Middle frontal gyrus (tissue), 1 donor: Measurements from ENCODE around the gene COX17.
"Not testable (repeated sequence)": the region's sequence is repeated elsewhere in the genome, so short reads cannot be mapped to it uniquely, and the experiment has no call there.

Experiments used
- DNase-seq: peaks from one replicate; pipeline ENCODE4 v3.0.0-alpha.2; 2015; ENCODE audit warnings: low spot score; ENCODE audit errors: extremely low spot score

COX17 gene, protein sequence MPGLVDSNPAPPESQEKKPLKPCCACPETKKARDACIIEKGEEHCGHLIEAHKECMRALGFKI

GRCh38 chr3:119676771-119677640, at the start of gene COX17:
Gene COX17, minus strand, starts transcription at chr3:119677406. Its CDS starts 96 bp downstream, at chr3:119677310.
- DNase-seq: peak; percentile 92

GRCh38 chr3:119726909-119727308, 49.7 kb upstream of the COX17 start:
- DNase-seq: no peak

DNA sequence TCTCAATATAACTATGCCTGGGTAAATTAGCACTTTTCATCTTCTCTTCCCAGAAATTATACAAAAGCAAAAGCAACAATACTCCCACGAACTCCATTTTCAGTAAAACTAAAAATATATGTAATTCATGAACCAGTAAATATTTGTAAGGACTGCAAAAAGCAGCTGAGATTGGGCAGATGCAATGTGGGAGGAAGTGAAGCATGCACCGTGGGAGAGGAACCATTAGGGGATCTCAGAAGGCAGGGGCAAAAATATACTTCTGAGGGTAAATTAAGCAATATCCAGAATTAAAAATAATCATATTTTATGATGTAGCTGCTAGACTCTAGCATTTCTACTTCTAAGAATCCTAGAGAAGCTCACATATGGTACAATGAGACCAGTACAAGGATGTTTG, 45.8 kb upstream of the COX17 start:
- no peak for DNase-seq

- DNase-seq: no peak
Observed at GRCh38 chr3:119717520-119717919, 40.3 kb upstream of the COX17 start.

GRCh38 chr3:119716998-119717397, 39.8 kb upstream of the COX17 start:
- DNase-seq: no peak

- no peak for DNase-seq
Observed at GRCh38 chr3:119715105-119715504, 37.9 kb upstream of the COX17 start.

GRCh38 chr3:119703820-119704531, 26.8 kb upstream of the COX17 start:
- DNase-seq: no peak

DNA sequence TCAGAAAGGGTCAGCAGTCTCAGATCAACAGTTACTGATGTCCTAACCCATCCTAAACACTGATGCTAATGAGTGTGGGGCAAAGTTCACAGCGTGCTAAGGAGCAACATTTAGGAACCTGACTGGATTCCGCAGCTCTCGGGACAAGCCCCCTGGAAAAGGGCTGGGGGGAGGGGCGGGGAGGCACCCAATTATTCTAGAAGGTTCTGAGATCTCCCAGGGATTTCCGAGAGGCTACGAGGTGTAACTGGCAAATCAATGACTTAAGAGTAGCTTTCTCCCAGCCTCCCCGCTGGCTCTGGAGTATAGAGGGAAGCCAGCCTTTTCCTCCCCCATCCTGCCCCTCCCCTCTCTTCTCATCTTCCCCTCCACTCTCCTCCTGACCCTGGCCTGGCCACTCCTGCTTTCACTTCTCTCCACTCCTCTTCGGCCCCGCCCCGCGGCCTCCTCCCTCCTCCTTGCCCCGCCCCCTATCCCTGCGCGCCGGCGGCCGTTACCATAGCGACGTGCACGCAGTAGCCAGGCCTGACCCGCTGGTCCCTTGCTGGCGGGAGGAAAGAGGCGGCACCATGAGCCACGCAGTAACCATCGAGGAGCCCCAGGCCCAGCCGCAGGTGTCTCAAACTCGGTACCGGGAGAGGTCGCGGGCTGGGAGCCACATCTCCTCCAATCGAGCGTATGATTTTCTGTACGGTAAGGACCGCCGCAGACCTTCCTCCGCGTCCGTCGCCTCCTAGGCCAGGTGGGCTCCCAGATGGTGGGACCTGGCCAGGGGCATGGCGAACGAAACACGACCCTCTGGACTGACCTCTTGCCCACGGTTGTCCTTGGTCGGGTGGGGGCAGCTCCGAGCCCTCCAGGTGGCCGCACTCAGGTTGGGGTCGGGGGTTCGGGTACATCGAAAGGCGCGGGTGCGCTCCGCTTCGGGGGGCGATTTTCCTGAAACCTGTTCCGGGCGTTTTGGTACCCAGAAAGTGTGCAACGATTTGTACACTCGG, 25.6 kb upstream of the COX17 start, which contains the start of gene CFAP91:
TSS of gene CFAP91 (plus strand) at position 493 of the 998 bp plus-strand sequence. CDS start at position 570, 77 bp downstream.
- peak; percentile 79 for DNase-seq

- no peak for DNase-seq
Observed at GRCh38 chr3:119700920-119701734, 23.9 kb upstream of the COX17 start.

DNA sequence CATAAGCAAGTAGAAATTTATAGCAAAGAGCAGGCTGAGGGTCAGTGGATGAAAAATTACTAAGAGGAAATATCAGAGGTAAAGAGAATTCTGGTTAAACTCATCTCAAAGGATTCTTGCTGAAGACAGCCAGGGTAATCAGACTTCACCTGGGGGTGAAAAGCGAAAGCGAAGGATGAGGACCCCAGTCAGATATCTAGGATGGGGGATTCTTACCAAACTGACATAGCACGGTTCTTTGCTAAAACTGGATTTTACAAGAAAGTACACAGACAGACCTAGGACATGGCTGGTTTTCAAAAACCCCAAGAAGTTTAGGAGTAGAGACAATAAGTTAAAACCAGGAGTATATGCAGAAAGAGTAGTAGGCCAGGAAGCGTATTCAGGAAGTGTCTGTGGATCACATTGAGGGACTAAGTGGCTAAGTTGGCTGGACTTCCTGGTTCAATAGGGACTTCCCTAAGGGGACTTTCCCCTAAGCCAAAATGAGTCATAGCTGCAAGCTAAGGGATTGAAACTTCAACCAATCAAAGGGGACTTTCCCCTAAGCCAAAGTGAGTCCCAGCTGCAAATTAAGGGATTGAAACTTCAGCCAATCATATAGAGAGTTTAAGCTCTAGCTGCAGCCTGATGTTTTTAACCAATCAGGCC, 23.2 kb upstream of the COX17 start:
- no peak for DNase-seq

DNA sequence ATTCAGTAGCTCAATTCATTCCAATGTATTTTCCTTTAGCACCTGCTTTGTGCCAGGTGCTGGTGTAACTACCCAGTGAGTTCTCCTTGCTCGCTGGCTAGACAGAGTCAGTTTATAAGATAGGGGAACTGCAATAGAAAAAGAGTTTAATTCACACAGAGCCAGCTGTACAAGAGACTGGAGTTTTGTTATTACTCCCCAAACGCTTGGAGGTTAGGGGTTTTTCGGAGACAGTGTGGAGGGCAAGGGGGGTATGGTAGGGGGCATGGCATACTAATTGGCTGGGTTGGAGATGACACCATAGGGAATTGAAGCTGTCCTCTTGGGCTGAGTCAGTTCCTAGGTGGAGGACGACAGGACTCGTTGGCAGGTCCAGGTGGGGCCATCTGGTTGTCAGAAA, 20.2 kb upstream of the COX17 start:
- no peak for DNase-seq

- DNase-seq: no peak
Observed at GRCh38 chr3:119695480-119695879, 18.3 kb upstream of the COX17 start.

DNA sequence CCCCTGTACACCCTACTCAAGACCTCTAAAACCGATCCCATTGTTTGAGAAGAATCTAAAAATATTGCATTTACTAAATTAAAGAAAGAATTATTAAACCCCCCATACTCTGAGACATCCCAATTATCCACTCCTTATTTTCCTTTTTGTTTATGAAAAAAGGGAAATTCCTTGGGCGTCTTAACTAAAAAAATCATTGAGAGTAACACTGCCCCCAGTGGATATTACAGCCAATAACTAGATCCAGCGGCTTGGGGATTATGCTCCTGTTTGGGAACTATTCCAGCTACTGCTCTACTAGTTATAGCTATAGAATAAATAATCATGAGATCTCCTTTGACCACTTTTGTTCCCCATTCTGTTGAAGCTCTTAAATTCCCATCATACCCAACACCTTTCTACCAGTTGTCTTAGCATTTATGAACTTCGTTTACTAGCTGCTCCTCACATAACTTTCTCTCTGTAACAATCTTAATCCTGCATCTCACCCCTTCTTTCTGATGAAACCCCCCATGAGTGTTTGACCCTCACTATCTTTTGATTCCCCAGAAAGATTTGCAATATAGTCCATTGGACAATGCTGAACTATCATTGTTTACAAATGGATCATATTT, 12.9 kb upstream of the COX17 start:
- no peak for DNase-seq

DNA sequence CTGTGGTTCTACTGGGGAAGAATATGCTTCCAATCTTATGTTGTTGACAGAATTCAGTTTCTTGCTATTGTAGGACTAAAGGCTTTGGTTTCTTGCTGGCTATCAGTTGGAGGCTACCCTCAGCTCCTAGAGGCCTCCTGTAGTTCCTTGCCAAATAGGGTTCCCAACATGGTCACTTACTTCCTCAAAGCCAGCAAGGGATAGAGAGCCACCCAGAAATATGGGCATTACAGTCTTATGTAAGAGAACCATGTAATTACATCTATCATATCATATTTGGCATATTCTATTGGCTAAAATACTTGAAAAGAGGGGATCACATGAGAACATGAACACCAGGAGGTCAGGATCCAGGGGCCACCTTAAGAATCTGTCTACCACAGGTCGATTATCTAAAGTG, 6.2 kb upstream of the COX17 start:
- no peak for DNase-seq

DNA sequence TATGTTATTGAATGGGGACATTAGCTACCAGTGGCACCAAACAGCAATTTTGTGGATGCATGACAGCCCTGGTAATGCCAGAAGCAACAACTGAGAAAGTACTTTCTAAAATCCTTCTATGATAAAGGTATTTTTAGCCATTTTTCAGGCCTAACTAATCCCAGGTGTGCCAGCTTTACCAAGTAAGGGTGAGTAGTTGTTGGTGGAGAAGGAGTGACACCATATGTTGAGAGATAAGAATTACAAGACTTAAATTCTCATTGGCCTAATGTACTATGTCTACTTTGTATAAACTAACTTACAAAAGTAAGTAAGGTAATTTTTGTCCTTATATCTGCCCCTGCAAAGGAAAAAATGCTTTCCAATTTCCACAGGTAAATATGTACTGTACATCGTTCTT, 4.1 kb upstream of the COX17 start:
- DNase-seq: no peak

DNA sequence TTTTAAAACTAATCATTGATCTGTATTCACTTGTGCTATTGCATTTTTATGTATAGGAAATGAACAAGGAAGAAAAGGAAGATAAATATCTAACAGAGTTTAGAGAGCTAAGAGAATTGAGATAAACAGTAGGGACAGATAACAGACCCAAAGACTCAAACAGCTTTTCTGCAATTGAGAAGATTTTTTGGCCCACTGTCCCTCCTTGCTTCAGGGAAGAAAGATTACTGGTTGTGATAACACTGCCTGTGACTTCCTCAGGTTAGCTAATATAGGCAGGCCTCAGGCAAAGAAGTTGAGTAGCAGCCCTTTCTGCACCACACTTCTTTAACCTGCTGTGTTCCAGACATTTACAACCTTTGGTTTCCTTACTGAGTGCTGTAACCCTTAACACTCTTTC, 2.7 kb upstream of the COX17 start:
- DNase-seq: no peak

DNA sequence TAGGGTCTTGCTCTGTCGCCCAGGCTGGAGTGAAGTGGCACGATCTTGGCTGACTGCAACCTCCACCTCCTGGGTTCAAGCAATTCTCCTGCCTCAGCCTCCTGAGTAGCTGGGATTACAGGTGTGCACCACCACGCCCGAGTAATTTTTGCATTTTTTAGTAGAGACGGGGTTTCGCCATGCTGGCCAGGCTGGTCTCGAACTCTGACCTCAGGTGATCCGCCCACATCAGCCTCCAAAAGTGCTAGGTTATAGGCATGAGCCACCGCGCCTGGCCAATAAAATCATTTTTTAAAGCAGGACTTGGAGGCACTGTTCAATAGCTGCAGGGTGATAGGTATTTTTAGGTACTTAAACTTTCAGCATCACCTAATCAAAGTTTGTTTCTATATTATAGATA, 1.0 kb upstream of the COX17 start:
- not testable (repeated sequence) for DNase-seq

DNA sequence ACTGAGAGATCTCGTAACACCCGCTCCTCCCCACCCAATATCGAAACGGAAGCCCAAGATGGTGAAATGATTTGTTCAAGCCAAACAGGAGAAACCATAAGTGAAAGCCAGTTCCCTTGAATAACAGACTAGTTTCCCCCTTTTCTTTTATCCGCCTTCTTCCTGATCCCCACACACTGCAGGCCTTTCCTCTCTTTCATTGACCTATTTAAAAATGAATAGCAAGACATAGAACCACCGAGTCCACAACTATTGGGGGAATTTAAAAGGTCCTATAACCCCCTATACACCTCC, 382 bp upstream of the COX17 start:
- no peak for DNase-seq

DNA sequence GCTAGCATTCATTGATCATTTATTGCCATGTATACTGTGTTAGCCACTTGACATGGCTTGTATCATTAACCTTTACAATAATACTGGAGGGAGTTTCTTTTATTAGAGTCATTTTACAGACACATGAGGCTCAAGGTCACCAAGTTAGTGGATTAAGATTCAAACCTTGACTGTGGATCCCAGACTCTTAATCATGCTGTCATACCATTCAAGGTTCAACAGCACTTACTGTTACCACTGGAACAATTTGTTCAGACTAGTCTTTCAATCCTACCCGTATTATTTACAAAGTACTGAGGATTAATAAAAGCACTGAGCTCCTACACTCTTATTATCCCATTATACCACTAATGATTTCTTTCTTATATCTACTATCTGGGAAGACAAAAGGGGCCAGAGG, 1.2 kb downstream of the COX17 start:
- no peak for DNase-seq
